Thyroid gland (tissue), 4 donors: ENCODE measurements around the gene CC2D2A. TPM values are rescaled to one million over a fixed set of nuclear protein-coding genes. Genes with fewer than 3 reads are reported as not detected.

ENCODE experiments used
- DNase-seq, 2 donors: peaks; one replicate each; pipeline ENCODE4 v3.0.0-alpha.2; 2019
- H3K27ac ChIP-seq, 3 donors: fragments of 200-600 bp; sonication (generic); 1 replicate in 2 of 3; 2 replicates in 1 of 3; pipeline ENCODE4 v1.5.1; 2016 to 2019; ENCODE audit warnings: mild to moderate bottlenecking in 1 of 3, moderate library complexity in 1 of 3
- H3K27me3 ChIP-seq: fragments of 200-600 bp; sonication (generic); one replicate; pipeline ENCODE4 v1.5.1; 2019
- H3K36me3 ChIP-seq, 2 donors: fragments of 200-600 bp; sonication (generic); one replicate each; pipeline ENCODE4 v1.5.1; 2016 to 2019
- H3K4me1 ChIP-seq, 2 donors: fragments of 200-600 bp; sonication (generic); one replicate each; pipeline ENCODE4 v1.5.1; 2017 to 2019
- H3K4me3 ChIP-seq, 3 donors: fragments of 200-600 bp; sonication (generic); replicated peaks in 1 of 3; 1 replicate in 2 of 3; 2 replicates in 1 of 3; pipeline ENCODE4 v1.5.1; 2016; ENCODE audit warnings: mild to moderate bottlenecking in 1 of 3
- H3K9me3 ChIP-seq: fragments of 200-600 bp; sonication (generic); one replicate; pipeline ENCODE4 v1.5.1; 2017
- POLR2A ChIP-seq, 2 donors: fragments of 450-650 bp; IDR thresholded peaks; one replicate each; pipeline ENCODE4 v1.6.1; 2017; ENCODE audit warnings: antibody characterized with exemption in 2 of 2, mild to moderate bottlenecking in 2 of 2, moderate library complexity in 1 of 2
- WGBS, 2 donors: methylation state at CpG; one replicate each; pipeline ENCODE4 v1.1.5; 2017; 5-methylcytosine and 5-hydroxymethylcytosine counted together
- intact Hi-C: fragments of 100-400 bp; cut with DNase I; formaldehyde crosslinking; loops from one replicate; pipeline ENCODE4 v1.15.1; 2023
- total RNA-seq, 4 donors: library from RNA; depleted of rRNA; stranded (reverse); fragments of >200 nt; gene quantifications; one replicate each; pipeline ENCODE4 v1.2.3, GENCODE V29; 2016
- TF ChIP-seq, protein P1 (sequence below), 6 experiments: fragments of 200-600 bp in 3 of 6; fragments of 450-650 bp in 3 of 6; sonication (generic) in 3 of 6; IDR thresholded peaks; one replicate each; pipeline ENCODE4 v1.5.1; 2016 to 2019; ENCODE audit warnings: antibody characterized with exemption in 6 of 6, mild to moderate bottlenecking in 2 of 6, inconsistent platforms in 1 of 6, moderate library complexity in 1 of 6

CC2D2A gene
- total RNA-seq, 4 donors from 2014 or later: 13.6 to 25.1 (median 18.7) TPM

DNA sequence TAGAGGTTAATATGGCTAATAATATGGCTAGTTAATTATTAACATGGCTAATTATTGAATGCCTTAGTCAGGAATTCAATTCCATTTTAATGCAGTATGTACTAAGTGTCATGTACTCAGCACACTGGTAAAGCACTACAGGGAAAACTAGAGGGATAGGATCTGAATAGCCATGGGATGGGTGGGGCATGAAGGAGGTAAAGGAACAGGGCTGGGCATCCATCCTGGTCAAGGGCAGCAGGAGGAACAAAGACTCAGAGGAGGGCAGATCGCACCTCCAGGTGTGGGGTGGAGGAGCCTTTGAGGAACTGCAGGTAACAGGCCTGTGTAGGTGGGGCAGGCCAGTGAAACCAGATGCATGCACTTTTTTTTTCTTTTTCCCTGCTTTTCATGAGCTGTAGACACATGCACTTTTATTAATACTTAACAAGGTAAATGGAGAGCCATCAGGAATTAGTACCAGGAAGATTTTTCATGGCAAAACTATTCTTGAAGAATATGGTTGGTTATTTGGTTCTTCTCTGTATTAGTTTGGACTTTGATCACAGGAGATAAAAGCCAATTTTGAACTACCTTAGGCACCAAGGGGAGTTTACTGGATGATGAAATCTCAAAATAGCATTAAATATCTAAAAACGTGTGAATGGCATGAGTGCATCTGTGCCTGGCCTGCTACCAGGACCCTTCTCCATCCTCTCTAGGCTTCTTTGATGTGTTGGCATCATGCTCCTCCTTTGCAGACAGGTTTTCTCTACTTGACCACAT, 88.3 kb downstream of the CC2D2A start:
- WGBS, 2 donors: 81 to 86% methylated on average over 2 of the region's 2 CpGs
- intact Hi-C loops: no loop called here
- Histone ChIP-seq H3K4me3 (no peak overlapping the region), H3K27me3 (no peaks in the 10 kb centered on the region), H3K27ac (no peak overlapping the region), H3K4me1 (no peaks in the 10 kb centered on the region), H3K9me3 (no peaks in the 10 kb centered on the region), H3K36me3 (peaks cover 4 to 8% of the 10 kb centered on the region in 2 donors)
- DNase-seq: no peak
- TF ChIP-seq, protein P1, sequence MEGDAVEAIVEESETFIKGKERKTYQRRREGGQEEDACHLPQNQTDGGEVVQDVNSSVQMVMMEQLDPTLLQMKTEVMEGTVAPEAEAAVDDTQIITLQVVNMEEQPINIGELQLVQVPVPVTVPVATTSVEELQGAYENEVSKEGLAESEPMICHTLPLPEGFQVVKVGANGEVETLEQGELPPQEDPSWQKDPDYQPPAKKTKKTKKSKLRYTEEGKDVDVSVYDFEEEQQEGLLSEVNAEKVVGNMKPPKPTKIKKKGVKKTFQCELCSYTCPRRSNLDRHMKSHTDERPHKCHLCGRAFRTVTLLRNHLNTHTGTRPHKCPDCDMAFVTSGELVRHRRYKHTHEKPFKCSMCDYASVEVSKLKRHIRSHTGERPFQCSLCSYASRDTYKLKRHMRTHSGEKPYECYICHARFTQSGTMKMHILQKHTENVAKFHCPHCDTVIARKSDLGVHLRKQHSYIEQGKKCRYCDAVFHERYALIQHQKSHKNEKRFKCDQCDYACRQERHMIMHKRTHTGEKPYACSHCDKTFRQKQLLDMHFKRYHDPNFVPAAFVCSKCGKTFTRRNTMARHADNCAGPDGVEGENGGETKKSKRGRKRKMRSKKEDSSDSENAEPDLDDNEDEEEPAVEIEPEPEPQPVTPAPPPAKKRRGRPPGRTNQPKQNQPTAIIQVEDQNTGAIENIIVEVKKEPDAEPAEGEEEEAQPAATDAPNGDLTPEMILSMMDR (IDR thresholded peaks at IDR 0.05): no peak
- no peak for TF ChIP-seq POLR2A (IDR thresholded peaks at IDR 0.05)

DNA sequence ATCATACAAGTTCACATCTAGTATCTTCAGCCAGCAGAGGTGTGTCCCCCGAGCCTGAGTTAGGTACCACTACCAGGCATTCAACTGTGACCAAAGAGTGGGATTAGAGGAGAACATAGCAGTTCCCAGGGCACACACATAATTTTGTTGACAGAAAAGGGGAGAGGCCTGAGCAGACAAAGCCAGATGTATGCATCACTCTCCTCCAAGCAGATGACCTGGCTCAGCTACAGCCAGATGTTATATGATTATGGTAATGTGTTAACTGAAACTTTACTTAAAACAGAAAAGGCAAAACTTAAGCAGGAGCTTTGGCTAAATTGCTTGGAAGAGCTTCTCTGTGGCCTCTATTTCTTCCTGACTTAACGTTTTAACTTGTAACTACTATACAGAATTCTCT, 88.9 kb downstream of the CC2D2A start:
- intact Hi-C loops: no loop called here
- Histone ChIP-seq H3K4me1 (no peaks in the 10 kb centered on the region), H3K27me3 (no peaks in the 10 kb centered on the region), H3K27ac (no peak overlapping the region), H3K9me3 (no peaks in the 10 kb centered on the region), H3K36me3 (peaks cover 4 to 12% of the 10 kb centered on the region in 2 donors), H3K4me3 (no peak overlapping the region)
- TF ChIP-seq POLR2A (IDR thresholded peaks at IDR 0.05): no peak
- TF ChIP-seq, protein P1 (IDR thresholded peaks at IDR 0.05): no peak
- no peak for DNase-seq
- 81 to 82% methylated on average over 2 of the region's 2 CpGs for WGBS, 2 donors

DNA sequence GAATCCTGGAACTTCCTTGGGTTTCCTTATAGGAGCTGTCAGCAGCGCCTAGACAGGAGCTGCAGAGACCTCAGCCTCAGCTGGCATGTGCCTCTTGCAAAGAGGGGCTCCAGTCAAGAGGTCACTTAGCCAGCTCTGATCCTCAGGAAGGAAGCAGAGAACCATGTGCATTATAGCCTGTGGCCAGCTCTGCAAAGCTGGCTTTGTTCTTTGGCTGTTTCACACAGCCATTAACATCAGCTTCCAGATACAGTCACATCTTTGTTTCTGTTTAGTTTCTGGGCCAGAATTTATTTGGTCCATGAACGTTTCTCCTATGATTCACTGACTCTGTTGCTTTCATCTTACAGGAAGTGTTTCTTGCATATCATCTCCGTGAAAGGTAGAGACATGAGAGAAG, 92.4 kb downstream of the CC2D2A start:
- Histone ChIP-seq H3K36me3 (peaks cover 0 to 12% of the 10 kb centered on the region in 2 donors), H3K27ac (no peak overlapping the region), H3K4me3 (no peak overlapping the region), H3K9me3 (no peaks in the 10 kb centered on the region), H3K4me1 (no peaks in the 10 kb centered on the region), H3K27me3 (no peaks in the 10 kb centered on the region)
- TF ChIP-seq, protein P1 (IDR thresholded peaks at IDR 0.05): no peak
- TF ChIP-seq POLR2A (IDR thresholded peaks at IDR 0.05): no peak
- DNase-seq: no peak
- WGBS, 2 donors: 68 to 82% methylated on average over 3 of the region's 3 CpGs
- intact Hi-C loops: no loop called here

DNA sequence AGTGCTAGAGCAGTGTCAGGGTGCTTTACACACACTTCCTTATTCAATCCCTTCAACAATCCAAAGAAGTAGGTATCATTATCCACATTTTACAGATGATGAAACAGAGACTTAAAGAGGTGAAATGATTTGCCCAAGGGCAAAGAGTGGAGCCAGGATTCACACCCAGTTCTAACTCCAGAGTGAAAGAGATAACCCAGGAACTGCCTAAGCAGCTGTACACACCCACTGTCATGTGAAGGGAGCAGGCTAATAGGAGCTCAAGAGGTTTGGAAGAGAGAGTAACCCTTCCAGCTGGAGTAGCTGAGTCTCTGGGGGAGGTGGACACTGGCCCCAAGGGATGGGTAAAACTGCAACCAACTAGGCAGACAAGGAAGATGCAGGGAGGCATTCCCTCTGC, 92.9 kb downstream of the CC2D2A start:
- intact Hi-C loops: no loop called here
- Histone ChIP-seq H3K9me3 (no peaks in the 10 kb centered on the region), H3K4me1 (no peaks in the 10 kb centered on the region), H3K27me3 (no peaks in the 10 kb centered on the region), H3K36me3 (peaks cover 0 to 15% of the 10 kb centered on the region in 2 donors), H3K4me3 (no peak overlapping the region), H3K27ac (no peak overlapping the region)
- no peak for DNase-seq
- no peak for TF ChIP-seq POLR2A (IDR thresholded peaks at IDR 0.05)
- TF ChIP-seq, protein P1 (IDR thresholded peaks at IDR 0.05): no peak

DNA sequence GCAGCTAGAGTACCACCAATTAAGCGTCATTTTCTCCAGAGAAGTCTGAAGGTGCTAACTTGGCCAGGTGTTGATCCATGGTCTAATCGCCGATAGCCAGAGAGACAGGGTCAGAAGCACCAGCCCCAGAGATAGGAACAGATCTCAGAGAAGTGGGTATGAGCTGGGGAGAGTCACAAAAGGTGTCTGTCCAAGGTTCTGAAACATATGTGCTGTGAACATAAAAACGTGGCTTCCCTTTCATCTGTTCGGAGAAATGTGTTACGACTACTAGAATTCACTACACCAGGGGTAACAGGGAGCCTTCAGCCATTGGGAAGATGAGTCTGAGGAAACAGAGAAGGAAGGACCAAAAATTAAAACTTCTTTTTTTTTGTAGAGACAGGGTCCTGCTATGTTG, 94.2 kb downstream of the CC2D2A start:
- Histone ChIP-seq H3K4me1 (no peaks in the 10 kb centered on the region), H3K27ac (no peak overlapping the region), H3K36me3 (peaks cover 0 to 18% of the 10 kb centered on the region in 2 donors), H3K9me3 (no peaks in the 10 kb centered on the region), H3K27me3 (no peaks in the 10 kb centered on the region), H3K4me3 (no peak overlapping the region)
- intact Hi-C loops: no loop called here
- TF ChIP-seq, protein P1 (IDR thresholded peaks at IDR 0.05): no peak
- no peak for TF ChIP-seq POLR2A (IDR thresholded peaks at IDR 0.05)
- no peak for DNase-seq
- 74 to 78% methylated on average over 6 of the region's 6 CpGs for WGBS, 2 donors
